ENCODE measurements around the gene OR2L5. TPM values are rescaled to one million over a fixed set of nuclear protein-coding genes. Genes with fewer than 3 reads are reported as not detected.

The OR2L5 gene
- total and polyA plus RNA-seq, 2 of the 13 experiments (the other 11 are each of a cell fraction or from before 2014, with no cell fraction given): not detected

DNA sequence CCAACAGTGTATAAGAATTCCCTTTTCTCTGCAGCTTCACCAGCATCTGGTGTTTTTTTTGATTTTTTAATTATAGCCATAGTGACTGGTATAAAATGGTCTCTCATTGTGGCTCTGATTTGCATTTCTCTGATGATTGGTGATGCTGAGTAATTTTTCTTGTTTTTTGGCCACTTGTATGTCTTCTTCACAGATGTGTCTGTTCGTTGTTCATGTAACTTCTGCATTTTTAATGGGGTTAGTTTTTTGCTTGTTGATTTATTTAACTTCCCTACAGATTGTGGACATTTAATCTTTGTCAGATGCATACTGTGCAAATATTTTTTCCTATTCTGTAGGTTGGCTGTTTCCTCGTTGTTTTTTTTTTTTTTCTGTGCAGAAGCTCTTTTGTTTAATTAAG lies 20.5 kb upstream of the OR2L5 start:
- TF ChIP-seq ZNF570 (CRISPR knock-in tag; IDR thresholded peaks at IDR 0.05; ENCODE audit: borderline replicate concordance): no peak
- no peak for TF ChIP-seq SRY (CRISPR knock-in tag; IDR thresholded peaks at IDR 0.05)
- TF ChIP-seq KLF15 (CRISPR knock-in tag; IDR thresholded peaks at IDR 0.05; ENCODE audit: borderline replicate concordance): no peak
- TF ChIP-seq ATF5 (CRISPR knock-in tag; IDR thresholded peaks at IDR 0.05; ENCODE audit: low read depth): no peak
- no peak for TF ChIP-seq NFE2L2 (IDR thresholded peaks at IDR 0.05; ENCODE audit: low read length)
- TF ChIP-seq ZNF879 (CRISPR knock-in tag; IDR thresholded peaks at IDR 0.05): no peak
- TF ChIP-seq HNRNPL (IDR thresholded peaks at IDR 0.05; ENCODE audit: low read depth, low read length): no peak
- no peak for TF ChIP-seq HOXD1 (CRISPR knock-in tag; IDR thresholded peaks at IDR 0.05)
- TF ChIP-seq ZNF616 (CRISPR knock-in tag; IDR thresholded peaks at IDR 0.05; ENCODE audit: low read depth): no peak
- no peak for TF ChIP-seq STAT5B (CRISPR knock-in tag; IDR thresholded peaks at IDR 0.05)
- 2% methylated on average over 2 of the region's 2 CpGs for WGBS (ENCODE audit: low lambda C conversion rate)
- Histone ChIP-seq H4K20me1 (ENCODE audit: insufficient read depth, low read length) (no peaks in the 10 kb centered on the region), H2AFZ (ENCODE audit: low read length) (no peak overlapping the region), H3K9me3 (ENCODE audit: low read length) (peaks cover 78% of the 10 kb centered on the region), H3K27me3 (ENCODE audit: control insufficient read depth in 1 of 2, insufficient read depth in 2 of 2, low read length in 2 of 2) (no peaks in the 10 kb centered on the region), H3K27ac (ENCODE audit: extremely low read length, insufficient read depth, low read length) (no peak overlapping the region), H3K9ac (ENCODE audit: insufficient read depth, low read depth, low read length) (no peak overlapping the region), H3K36me3 (replicated peaks in 1 of 2; ENCODE audit: control insufficient read depth in 1 of 2, insufficient read depth in 2 of 2, low read length in 2 of 2) (no peaks in the 10 kb centered on the region), H3K4me3 (replicated peaks in 1 of 3; ENCODE audit: insufficient read depth in 1 of 3, low read depth in 2 of 3, low read length in 3 of 3) (no peak overlapping the region), H3K79me2 (ENCODE audit: insufficient read depth, low read length) (no peaks in the 10 kb centered on the region), H3K4me2 (ENCODE audit: low read depth, low read length) (no peak overlapping the region), H3K4me1 (ENCODE audit: insufficient read depth, low read length) (no peaks in the 10 kb centered on the region)
- DNase-seq (ENCODE audit: low spot score) (no peak), ATAC-seq (no peak), FAIRE-seq (no peak)
- ChIA-PET POLR2A (no interaction called here), CTCF (ENCODE audit: low intra/inter-chr PET ratio, low total read pairs) (no interaction called here)
- no TSS peak for BruUV-seq (replicated peaks)
- intact Hi-C loops (cut with micrococcal nuclease; ENCODE audit: unreplicated experiment) (no loop called here), in situ Hi-C loops (cut with HindIII; ENCODE audit: extremely low pct_ligation_motif_present, low pct_unique_long_range_greater_than_20kb) (no loop called here)

DNA sequence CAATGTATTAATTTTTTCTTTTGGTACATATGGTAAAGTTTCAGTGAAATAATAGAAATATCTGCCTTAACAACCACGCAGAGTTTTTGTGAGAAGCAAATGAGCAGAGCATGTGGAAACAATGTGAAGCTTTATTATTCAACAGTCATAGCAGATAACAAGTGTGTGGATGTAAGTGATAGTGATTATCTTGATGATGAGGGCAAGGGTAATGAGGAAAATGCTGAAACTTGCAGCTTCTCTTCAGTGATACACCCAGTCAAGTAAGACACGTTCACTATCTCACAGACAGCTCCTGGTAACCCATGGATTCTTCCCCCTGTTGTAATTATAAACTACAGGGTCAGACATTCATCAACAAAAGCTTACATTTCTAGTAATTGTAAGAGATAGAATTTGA lies 14.6 kb upstream of the OR2L5 start:
- H3K36me3 ChIP-seq (replicated peaks in 1 of 2; ENCODE audit: control insufficient read depth in 1 of 2, insufficient read depth in 2 of 2, low read length in 2 of 2): no peaks in the 10 kb centered on the region
- peaks cover 78% of the 10 kb centered on the region for H3K9me3 ChIP-seq (ENCODE audit: low read length)
- no peaks in the 10 kb centered on the region for H3K4me1 ChIP-seq (ENCODE audit: insufficient read depth, low read length)
- no peak overlapping the region for H3K4me2 ChIP-seq (ENCODE audit: low read depth, low read length)
- ATAC-seq (no peak), FAIRE-seq (no peak), DNase-seq (ENCODE audit: low spot score) (no peak)
- H3K27me3 ChIP-seq (ENCODE audit: control insufficient read depth in 1 of 2, insufficient read depth in 2 of 2, low read length in 2 of 2): no peaks in the 10 kb centered on the region
- BruUV-seq (replicated peaks): no TSS peak
- POLR2A ChIA-PET: no interaction called here
- intact Hi-C loops (cut with micrococcal nuclease; ENCODE audit: unreplicated experiment) (no loop called here), in situ Hi-C loops (cut with HindIII; ENCODE audit: extremely low pct_ligation_motif_present, low pct_unique_long_range_greater_than_20kb) (no loop called here)
- H4K20me1 ChIP-seq (ENCODE audit: insufficient read depth, low read length): no peaks in the 10 kb centered on the region
- H2AFZ ChIP-seq (ENCODE audit: low read length): no peak overlapping the region
- no peak overlapping the region for H3K9ac ChIP-seq (ENCODE audit: insufficient read depth, low read depth, low read length)
- no peak overlapping the region for H3K27ac ChIP-seq (ENCODE audit: extremely low read length, insufficient read depth, low read length)
- CTCF ChIA-PET (ENCODE audit: low intra/inter-chr PET ratio, low total read pairs): no interaction called here
- no peak overlapping the region for H3K4me3 ChIP-seq (replicated peaks in 1 of 3; ENCODE audit: insufficient read depth in 1 of 3, low read depth in 2 of 3, low read length in 3 of 3)
- H3K79me2 ChIP-seq (ENCODE audit: insufficient read depth, low read length): no peaks in the 10 kb centered on the region
- WGBS (ENCODE audit: low lambda C conversion rate): under 1% methylated on average over 2 of the region's 2 CpGs
- TF ChIP-seq RARG (CRISPR knock-in tag; IDR thresholded peaks at IDR 0.05; ENCODE audit: low read depth): no peak
- TF ChIP-seq MAFG (CRISPR knock-in tag; IDR thresholded peaks at IDR 0.05): no peak
- TF ChIP-seq POGZ (CRISPR knock-in tag; IDR thresholded peaks at IDR 0.05): no peak
- TF ChIP-seq ZNF503 (CRISPR knock-in tag; IDR thresholded peaks at IDR 0.05): no peak
- no peak for TF ChIP-seq RXRB (CRISPR knock-in tag; IDR thresholded peaks at IDR 0.05; ENCODE audit: borderline replicate concordance)
- TF ChIP-seq CREB1 (IDR thresholded peaks at IDR 0.05): no peak
- no peak for TF ChIP-seq CREB1 (CRISPR knock-in tag; IDR thresholded peaks at IDR 0.05)
